HCT116 (cell line): Measurements from ENCODE around the gene DLK1. TPM values are rescaled to one million over a fixed set of nuclear protein-coding genes. Genes with fewer than 3 reads are reported as not detected.

ENCODE experiments used
- ATAC-seq: fragments of 200-7000 bp; cut with Tn5 transposase; 2 replicates; pipeline ENCODE4 v1.9.1; 2020; ENCODE audit warnings: mild to moderate bottlenecking, moderate library complexity
- BruUV-seq: library from RNA; stranded (reverse); fragments of 400-500 nt; replicated peaks from 2 replicates; lab custom pipeline; 2021; lab: Mats Ljungman, UMichigan
- CTCF ChIA-PET: fragments of 300-600 bp; sonication (Branson Sonifier 250); formaldehyde crosslinking; loops from one replicate; lab custom pipeline; 2021; ENCODE audit warnings: antibody characterized with exemption; lab: Charles Lee
- POLR2A ChIA-PET: fragments of 300-600, 350-600 bp; sonication (Branson Sonifier 250); formaldehyde crosslinking; loops from one replicate; lab custom pipeline; 2021; ENCODE audit warnings: antibody characterized with exemption; lab: Charles Lee
- RAD21 ChIA-PET, 2 experiments: fragments of 300-600 bp; sonication (Branson Sonifier 250); formaldehyde crosslinking; loops; one replicate each; lab custom pipeline; 2023; ENCODE audit warnings: low total read pairs in 2 of 2; ENCODE audit not compliant: uncharacterized antibody in 2 of 2, unreplicated experiment in 2 of 2, low non-redundant PET in 1 of 2; lab: Charles Lee
- DNase-seq: peaks from one replicate; pipeline ENCODE4 v3.0.0-alpha.2; 2010; ENCODE audit warnings: low read depth, low spot score
- H2AFZ ChIP-seq: fragments of 200-600 bp; shearing (Covaris generic), sonication (generic); 2 replicates; pipeline ENCODE4 v1.6.1; 2017; ENCODE audit warnings: low read depth, mixed run types, mixed read lengths, antibody characterized with exemption, low read length; ENCODE audit not compliant: poor library complexity, severe bottlenecking
- H3K27ac ChIP-seq: 2 replicates; pipeline ENCODE4 v1.5.1; 2012; ENCODE audit warnings: low read depth, low read length
- H3K27me3 ChIP-seq: fragments of 200-600 bp; sonication (generic); 2 replicates; pipeline ENCODE4 v1.6.1; 2016; ENCODE audit warnings: mixed run types, low read length, mixed read lengths; ENCODE audit not compliant: insufficient read depth
- H3K36me3 ChIP-seq, 2 experiments: fragments of 200-500 bp in 1 of 2; fragments of 200-600 bp in 1 of 2; sonication (Bioruptor generic) in 1 of 2; sonication (generic) in 1 of 2; 2 replicates each; pipeline versions ENCODE4 v1.5.1 to v1.6.1; 2014 to 2016; ENCODE audit warnings: low read length in 2 of 2, inconsistent platforms in 1 of 2, mixed read lengths in 1 of 2, mixed run types in 1 of 2; ENCODE audit not compliant: insufficient read depth in 2 of 2, control insufficient read depth in 1 of 2
- H3K4me1 ChIP-seq, 2 experiments: fragments of 200-600 bp in 1 of 2; sonication (generic) in 1 of 2; 2 replicates each; pipeline versions ENCODE4 v1.5.1 to v1.6.1; 2012 to 2017; ENCODE audit warnings: low read length in 2 of 2, inconsistent platforms in 1 of 2, mild to moderate bottlenecking in 1 of 2, mixed read lengths in 1 of 2, mixed run types in 1 of 2, moderate library complexity in 1 of 2; ENCODE audit not compliant: insufficient read depth in 2 of 2, control insufficient read depth in 1 of 2
- H3K4me2 ChIP-seq: fragments of 200-600 bp; sonication (generic); 2 replicates; pipeline ENCODE4 v1.6.1; 2017; ENCODE audit warnings: mixed run types, low read length, mixed read lengths
- H3K4me3 ChIP-seq, 2 experiments: fragments of 200-600 bp in 1 of 2; sonication (generic) in 1 of 2; replicated peaks in 1 of 2; 2 replicates each; pipeline ENCODE4 v1.5.1; 2011 to 2016; ENCODE audit warnings: low read length in 2 of 2, control low read depth in 1 of 2, low read depth in 1 of 2, mild to moderate bottlenecking in 1 of 2, mixed read lengths in 1 of 2, mixed run types in 1 of 2
- H3K79me2 ChIP-seq: fragments of 200-600 bp; sonication (generic); 2 replicates; pipeline ENCODE4 v1.6.1; 2017; ENCODE audit warnings: mild to moderate bottlenecking, mixed run types, low read length, moderate library complexity, mixed read lengths; ENCODE audit not compliant: insufficient read depth
- H3K9ac ChIP-seq: fragments of 200-600 bp; sonication (generic); 2 replicates; pipeline ENCODE4 v1.6.1; 2016; ENCODE audit warnings: low read length, mixed read lengths
- H3K9me2 ChIP-seq: fragments of 200-600 bp; sonication (generic), shearing (Covaris generic); 2 replicates; pipeline ENCODE4 v1.6.1; 2017; ENCODE audit warnings: mixed run types, mild to moderate bottlenecking, moderate library complexity; ENCODE audit not compliant: insufficient read depth
- H3K9me3 ChIP-seq, 2 experiments: fragments of 200-500 bp in 1 of 2; fragments of 200-600 bp in 1 of 2; sonication (Bioruptor generic) in 1 of 2; sonication (generic) in 1 of 2; 2 replicates each; pipeline ENCODE4 v1.6.1; 2014 to 2017; ENCODE audit warnings: low read length in 2 of 2, mixed read lengths in 2 of 2, inconsistent platforms in 1 of 2, low read depth in 1 of 2, mild to moderate bottlenecking in 1 of 2, mixed run types in 1 of 2, moderate library complexity in 1 of 2; ENCODE audit not compliant: control insufficient read depth in 1 of 2, insufficient read depth in 1 of 2
- H4K20me1 ChIP-seq: fragments of 200-600 bp; sonication (generic), shearing (Covaris generic); 2 replicates; pipeline ENCODE4 v1.6.1; 2017; ENCODE audit warnings: mixed run types, mild to moderate bottlenecking, moderate library complexity; ENCODE audit not compliant: insufficient read depth
- ATF3 ChIP-seq: IDR thresholded peaks from 2 replicates; pipeline ENCODE4 v1.6.1; 2012
- EGR1 ChIP-seq: IDR thresholded peaks from 2 replicates; pipeline ENCODE4 v1.6.1; 2012; ENCODE audit warnings: low read depth
- EZH2 ChIP-seq: fragments of 200-600 bp; sonication (generic); IDR thresholded peaks from 2 replicates; pipeline ENCODE4 v1.6.1; 2017; ENCODE audit warnings: antibody characterized with exemption, mixed run types
- EZH2phosphoT487 ChIP-seq: fragments of 200-600 bp; IDR thresholded peaks from 2 replicates; pipeline ENCODE4 v1.6.1; 2018; ENCODE audit warnings: antibody characterized with exemption, borderline replicate concordance
- FOSL1 ChIP-seq: IDR thresholded peaks from 2 replicates; pipeline ENCODE4 v1.6.1; 2012; ENCODE audit warnings: low read depth
- JUND ChIP-seq: IDR thresholded peaks from 2 replicates; pipeline ENCODE4 v1.6.1; 2012
- MAX ChIP-seq: IDR thresholded peaks from 2 replicates; pipeline ENCODE4 v1.6.1; 2012
- POLR2A ChIP-seq: IDR thresholded peaks from 2 replicates; pipeline ENCODE4 v1.7.0; 2011; ENCODE audit warnings: borderline replicate concordance; ENCODE audit not compliant: insufficient read depth, insufficient read length; ENCODE audit errors: extremely low read depth
- RAD21 ChIP-seq: IDR thresholded peaks from 2 replicates; pipeline ENCODE4 v1.6.1; 2012; ENCODE audit warnings: low read depth, mild to moderate bottlenecking
- REST ChIP-seq: IDR thresholded peaks from 2 replicates; pipeline ENCODE4 v1.6.1; 2012; ENCODE audit warnings: low read depth
- SIN3A ChIP-seq: IDR thresholded peaks from 2 replicates; pipeline ENCODE4 v1.6.1; 2012; ENCODE audit warnings: low read depth
- SP1 ChIP-seq: IDR thresholded peaks from 2 replicates; pipeline ENCODE4 v1.6.1; 2012; ENCODE audit warnings: low read depth
- SRF ChIP-seq: IDR thresholded peaks from 2 replicates; pipeline ENCODE4 v1.6.1; 2012; ENCODE audit warnings: low read depth
- YY1 ChIP-seq: IDR thresholded peaks from 2 replicates; pipeline ENCODE4 v1.6.1; 2011; ENCODE audit warnings: low read length, low read depth, moderate library complexity, mild to moderate bottlenecking; ENCODE audit not compliant: insufficient replicate concordance; ENCODE audit errors: extremely low read depth
- ZBTB33 ChIP-seq: IDR thresholded peaks from 2 replicates; pipeline ENCODE4 v1.6.1; 2011; ENCODE audit warnings: mild to moderate bottlenecking, low read length, moderate library complexity; ENCODE audit not compliant: insufficient replicate concordance; ENCODE audit errors: extremely low read depth
- ZFX ChIP-seq: fragments of 450-650 bp; IDR thresholded peaks from 2 replicates; pipeline ENCODE4 v1.6.1; 2017
- ZNF274 ChIP-seq: fragments of 200-500 bp; sonication (Bioruptor generic); IDR thresholded peaks from 2 replicates; pipeline ENCODE4 v1.6.1; 2014; ENCODE audit warnings: mild to moderate bottlenecking, low read depth, low read length, inconsistent platforms
- intact Hi-C: fragments of 100-400 bp; cut with micrococcal nuclease; formaldehyde crosslinking; loops from 2 replicates; pipeline ENCODE4 v1.10.0; 2022
- total RNA-seq: library from RNA; stranded (reverse); gene quantifications from one replicate; pipeline ENCODE4 v1.2.1, GENCODE V29; 2021; ENCODE audit not compliant: unreplicated experiment

DLK1 gene
- total RNA-seq, 1 experiment from 2014 or later, result 1.5 TPM

GRCh38 chr14:100679707-100680438 is 46.8 kb upstream of the DLK1 start (continued):
- TF ChIP-seq EZH2phosphoT487 (no peak), ZFX (no peak; the same call in 1 of the 2 replicates), MAX (no peak), SRF (no peak), EGR1 (no peak)

- no peak for ATAC-seq
- H3K4me3 ChIP-seq, result no peak overlapping the region
- intact Hi-C loops, result no loop called here
- peaks cover 0 to 31% of the 10 kb centered on the region in 2 experiments; a peak in 2 of 4 replicates for H3K4me1 ChIP-seq
- H3K79me2 ChIP-seq, result no peaks in the 10 kb centered on the region
- H3K9me2 ChIP-seq, result no peaks in the 10 kb centered on the region
- H4K20me1 ChIP-seq, result no peaks in the 10 kb centered on the region
- ChIA-PET CTCF (no interaction called here), RAD21 (no interaction called here), POLR2A (no interaction called here)
- DNase-seq, result no peak
- H3K4me2 ChIP-seq, result no peak overlapping the region
- no peaks in the 10 kb centered on the region for H3K36me3 ChIP-seq
- H3K9ac ChIP-seq, result no peak overlapping the region
- H2AFZ ChIP-seq, result no peak overlapping the region
- H3K27ac ChIP-seq, result no peak overlapping the region
- no TSS peak for BruUV-seq
- H3K9me3 ChIP-seq, result no peaks in the 10 kb centered on the region
- no peaks in the 10 kb centered on the region for H3K27me3 ChIP-seq
- TF ChIP-seq SRF (no peak), SP1 (no peak), POLR2A (no peak), SIN3A (no peak), ZFX (no peak; the same call in 1 of the 2 replicates), RAD21 (no peak), JUND (no peak), ZBTB33 (no peak), EZH2 (no peak), FOSL1 (no peak), REST (no peak), EZH2phosphoT487 (no peak), ZNF274 (no peak), YY1 (no peak), ATF3 (no peak)
Measured at GRCh38 chr14:100680439-100681051, 46.1 kb upstream of the DLK1 start.
